DMS153 treated with DMSO at 0.1 percent for 48 hours (cell line): Measurements from ENCODE around the gene MACO1.

Experiments
- DNase-seq: peaks from one replicate; lab custom pipeline; 2025; ENCODE audit not compliant: unreplicated experiment; lab: John Stamatoyannopoulos, UW

The MACO1 gene

GRCh38 chr1:25519624-25520023 is 88.9 kb downstream of the MACO1 start:
- DNase-seq = no peak

- DNase-seq = peak; percentile 80
Measured at GRCh38 chr1:25520446-25521061, 89.9 kb downstream of the MACO1 start.

- DNase-seq = no peak
Measured at GRCh38 chr1:25522031-25522655, 91.4 kb downstream of the MACO1 start.

DNA sequence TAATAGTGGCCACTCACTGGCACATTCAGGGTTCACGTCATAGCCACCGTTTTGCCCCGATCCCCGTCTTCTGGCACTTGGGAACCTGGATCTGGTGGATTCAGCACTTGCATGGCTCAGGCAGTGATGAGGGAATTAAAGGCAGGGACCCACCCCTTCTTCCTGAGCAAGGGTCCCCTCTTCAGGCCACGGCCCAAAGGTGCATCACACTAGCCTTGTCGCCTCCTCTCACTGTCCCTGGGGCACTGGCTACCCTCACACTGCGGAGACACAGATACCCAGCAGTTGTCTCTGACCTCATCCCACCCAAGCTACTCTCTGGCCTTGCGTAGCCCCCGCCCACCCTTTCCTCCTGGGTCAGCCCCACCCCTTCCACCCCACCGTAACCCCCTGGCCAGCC is 92.8 kb downstream of the MACO1 start:
- DNase-seq = no peak

DNA sequence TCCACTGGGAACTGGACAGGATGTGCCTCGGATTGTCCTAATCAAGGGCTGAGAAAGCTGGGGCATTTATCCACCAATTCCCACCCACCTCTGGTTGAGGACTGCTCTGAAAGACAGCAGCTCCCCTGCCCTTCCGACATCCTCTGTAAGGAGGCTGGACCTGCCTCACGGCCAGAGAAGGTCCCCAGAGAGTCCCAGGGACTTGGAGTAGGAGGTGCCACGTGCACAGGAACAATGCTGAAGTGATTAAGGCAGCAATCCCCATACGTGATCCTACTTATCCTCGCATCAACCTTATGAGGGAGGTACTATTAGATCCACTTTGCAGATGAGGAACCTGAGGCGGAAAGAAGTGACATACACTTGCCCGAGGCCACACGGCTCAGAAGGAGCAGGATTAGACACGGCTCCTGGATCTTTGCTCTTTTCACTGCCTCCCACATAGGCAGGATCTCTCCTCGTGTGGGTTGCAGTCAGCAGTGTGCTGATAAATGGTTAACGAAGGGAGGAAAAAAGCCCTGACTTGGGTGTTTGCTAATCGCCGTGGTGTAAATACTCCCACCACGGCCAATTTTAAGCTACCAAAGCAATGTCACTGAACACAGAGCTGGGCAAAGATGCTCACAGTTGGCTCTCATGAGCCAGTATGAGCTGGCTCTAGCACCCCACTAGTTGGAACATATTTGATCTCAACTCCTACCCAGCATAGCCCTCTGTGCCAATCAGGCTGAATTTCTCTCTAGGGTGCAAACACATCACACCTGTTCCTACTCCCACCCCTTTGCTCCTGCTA is 94.1 kb downstream of the MACO1 start:
- DNase-seq = no peak

DNA sequence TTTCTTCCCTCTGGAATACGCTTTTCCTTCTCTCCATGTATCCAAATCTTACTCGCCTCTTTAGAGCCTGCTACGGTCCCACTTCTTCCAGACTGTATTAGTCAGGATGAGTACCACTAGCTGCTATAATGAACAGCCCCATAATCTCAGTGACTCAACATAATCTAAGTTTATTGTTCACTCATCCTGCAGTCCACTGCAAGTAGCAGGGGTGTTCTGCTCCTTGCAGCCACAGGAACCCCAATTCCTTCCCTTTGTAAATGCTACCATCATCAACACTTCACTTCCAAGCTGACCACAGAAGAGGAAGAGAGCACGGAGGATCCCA is 94.6 kb downstream of the MACO1 start:
- DNase-seq = no peak

DNA sequence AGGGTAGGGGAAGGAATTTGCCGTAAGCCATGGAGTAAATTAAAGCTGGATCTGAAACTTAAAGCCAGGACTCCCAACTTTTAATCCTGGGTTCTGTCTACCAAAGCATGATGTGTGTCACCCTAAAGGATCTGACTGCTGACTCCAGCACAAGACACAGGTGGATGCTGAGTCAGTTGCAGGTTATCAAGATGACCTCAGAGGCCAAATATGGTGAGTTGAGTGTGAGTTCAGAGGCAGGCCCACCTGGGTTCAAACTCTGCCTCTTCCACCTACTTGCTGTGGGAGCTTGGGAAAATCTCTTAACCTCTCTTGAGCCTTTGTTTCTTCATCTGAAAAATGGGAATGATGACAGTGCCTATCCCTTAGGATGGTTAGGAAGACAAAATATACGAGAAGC is 96.1 kb downstream of the MACO1 start:
- DNase-seq = no peak

GRCh38 chr1:25527226-25527846 is 96.6 kb downstream of the MACO1 start:
- no peak for DNase-seq

- no peak for DNase-seq
Measured at GRCh38 chr1:25527946-25528595, 97.4 kb downstream of the MACO1 start.

DNA sequence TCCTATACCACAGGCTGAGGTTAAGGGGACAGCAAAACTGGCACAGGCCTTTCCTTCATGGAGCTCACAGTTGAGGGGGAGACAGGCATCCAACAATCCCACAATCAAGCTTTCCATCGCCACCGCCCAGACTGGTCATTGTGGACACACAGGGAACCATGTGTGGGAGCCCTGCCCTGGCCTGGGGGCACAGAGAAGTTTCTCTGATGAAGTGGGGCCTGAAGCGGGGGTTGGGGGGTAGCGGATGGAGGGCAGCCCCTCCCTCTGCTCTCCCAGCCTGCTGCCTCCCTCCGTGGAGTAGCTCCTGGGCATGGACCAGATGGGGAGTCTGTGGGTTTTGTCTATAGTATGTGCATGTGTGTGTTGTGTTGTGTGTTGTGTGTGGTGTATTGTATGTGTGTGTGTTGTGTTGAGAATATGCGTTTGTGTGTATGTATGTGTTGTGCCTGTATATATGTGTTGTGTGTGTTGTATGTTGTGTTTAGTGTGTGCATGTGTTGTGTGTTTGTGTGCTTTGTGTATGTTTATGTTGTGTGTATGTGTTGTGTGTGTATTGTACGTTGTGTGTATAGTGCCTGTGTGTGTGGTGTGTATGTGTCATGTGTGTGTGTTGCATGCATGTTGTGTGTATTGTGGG is 98.3 kb downstream of the MACO1 start:
- DNase-seq = no peak

GRCh38 chr1:25529518-25530185 is 99.0 kb downstream of the MACO1 start:
- DNase-seq = no peak

- no peak for DNase-seq
Measured at GRCh38 chr1:25530186-25531081, 99.7 kb downstream of the MACO1 start.

- DNase-seq = no peak
Measured at GRCh38 chr1:25531082-25531461, 100.4 kb downstream of the MACO1 start.

GRCh38 chr1:25532970-25533369 is 102.3 kb downstream of the MACO1 start:
- DNase-seq = no peak

DNA sequence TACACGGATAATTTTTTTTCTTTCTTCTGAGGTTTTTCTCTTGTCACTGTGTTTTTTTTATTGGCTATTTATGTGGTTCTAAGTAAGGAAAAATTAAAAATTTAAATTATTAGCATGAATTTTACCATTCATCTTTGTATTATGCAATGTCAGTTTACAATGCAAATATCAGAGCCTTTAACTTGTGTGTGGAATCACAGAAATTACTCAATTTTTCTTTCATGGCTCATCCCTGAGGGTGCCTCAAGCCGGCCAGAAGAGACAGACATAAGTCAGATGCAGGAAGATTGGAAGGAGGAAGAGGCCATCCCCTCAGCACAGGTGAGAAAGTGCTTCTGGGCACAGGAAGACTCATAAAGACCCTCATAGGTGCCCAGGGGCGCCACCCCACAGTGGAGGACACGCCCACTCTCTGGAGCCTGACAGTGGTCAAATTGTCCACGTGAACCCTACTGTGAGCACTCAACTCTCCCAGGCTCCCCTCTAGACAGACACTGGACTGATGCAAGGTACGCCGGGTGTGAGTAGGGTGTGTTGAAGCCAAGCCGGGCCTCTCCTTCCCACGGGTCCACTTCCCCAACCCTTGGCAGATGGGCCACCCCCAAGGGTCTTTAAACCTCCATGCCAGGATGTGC is 103.2 kb downstream of the MACO1 start:
- DNase-seq = no peak

DNA sequence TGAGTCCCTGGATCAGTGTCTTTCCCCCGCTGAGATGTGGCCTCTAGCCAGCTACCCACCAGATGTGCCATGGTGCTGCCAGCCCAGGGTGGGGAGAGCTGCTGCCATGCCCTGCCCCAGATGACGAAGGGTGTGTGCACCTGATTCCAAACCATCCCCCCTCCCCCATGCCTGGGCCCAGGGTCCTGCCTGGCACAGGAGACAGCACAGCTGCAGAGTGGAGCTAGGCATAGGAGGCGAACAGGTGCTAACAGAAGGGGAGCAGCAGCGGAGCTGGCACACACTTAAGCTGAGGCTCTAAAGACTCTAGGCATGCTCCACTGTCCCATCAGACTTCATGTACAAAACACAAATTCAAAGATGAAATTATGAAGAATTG is 103.7 kb downstream of the MACO1 start:
- no peak for DNase-seq

DNA sequence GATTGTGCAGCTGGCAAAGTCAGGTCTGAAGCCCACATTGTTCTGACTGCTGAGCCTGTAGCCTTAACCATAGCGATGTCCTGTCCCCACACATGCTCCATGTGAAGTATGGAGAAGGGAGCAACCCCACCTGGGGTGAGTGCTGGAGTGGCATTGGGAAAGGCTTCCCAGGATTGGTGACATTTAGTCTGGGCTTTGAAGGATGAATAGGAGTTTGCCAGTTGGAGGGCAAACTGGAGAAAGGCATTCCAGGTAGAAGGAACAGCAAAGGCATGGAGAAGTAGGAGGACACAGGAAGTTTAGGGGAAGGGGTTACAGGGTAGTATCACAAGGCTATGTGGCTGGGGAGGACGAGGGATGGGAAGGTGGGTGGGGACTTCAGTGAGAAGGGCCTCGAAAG is 105.4 kb downstream of the MACO1 start:
- no peak for DNase-seq

DNA sequence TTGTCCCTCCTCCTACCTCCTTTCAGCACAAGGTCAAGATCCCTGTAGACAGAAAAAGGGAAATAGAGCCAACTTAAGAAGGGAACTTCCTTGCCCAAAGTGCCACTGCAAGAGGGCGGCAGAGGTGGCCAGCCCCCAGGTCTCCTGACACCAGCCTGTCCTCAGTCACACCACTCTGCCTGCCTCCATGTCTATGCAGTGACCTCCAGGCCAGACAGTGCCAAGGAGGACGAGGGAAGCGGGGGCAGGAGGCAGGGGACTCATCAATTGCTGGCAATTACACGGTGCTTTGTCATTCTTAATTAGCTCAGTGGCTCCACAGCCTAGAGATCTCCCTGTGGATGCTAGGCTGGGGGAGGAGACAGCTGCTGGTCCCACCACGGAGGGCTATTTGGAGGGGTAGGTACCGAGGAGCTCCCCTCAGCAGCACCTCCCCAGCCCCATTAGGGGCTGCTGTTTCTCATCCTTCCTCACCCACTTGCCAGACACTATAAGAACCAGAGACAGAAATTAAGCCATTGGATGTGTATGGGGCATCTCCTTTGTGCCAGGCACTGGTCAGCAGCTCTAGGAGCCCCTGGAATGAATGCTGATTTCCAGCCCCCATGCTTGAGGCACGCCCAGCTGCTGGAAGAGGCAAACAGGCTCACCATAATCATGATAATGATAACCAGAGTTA is 106.6 kb downstream of the MACO1 start:
- no peak for DNase-seq
